ENCODE data around the gene UGT1A9. TPM values are rescaled to one million over a fixed set of nuclear protein-coding genes. Genes with fewer than 3 reads are reported as not detected.

The UGT1A9 gene
- total RNA-seq, 1 donor from 2014 or later: not detected

GRCh38 chr2:233807215-233807865 lies 135.6 kb downstream of the UGT1A9 start:
- intact Hi-C loops (cut with DNase I): no loop called here
- DNase-seq (peak; percentile 24), ATAC-seq (ENCODE audit: poor library complexity) (no peak)

GRCh38 chr2:233807966-233808935 lies 136.6 kb downstream of the UGT1A9 start:
- DNase-seq (no peak), ATAC-seq (ENCODE audit: poor library complexity) (no peak)
- intact Hi-C loops (cut with DNase I): no loop called here

- no peak for ATAC-seq (ENCODE audit: poor library complexity)
- no peak for DNase-seq
- intact Hi-C loops (cut with DNase I): no loop called here
These were observed 138.7 kb downstream of the UGT1A9 start for GRCh38 chr2:233810385-233810784.

GRCh38 chr2:233811087-233811486 lies 139.4 kb downstream of the UGT1A9 start:
- intact Hi-C loops (cut with DNase I): no loop called here
- DNase-seq: no peak
- ATAC-seq (ENCODE audit: poor library complexity): no peak

- DNase-seq (no peak), ATAC-seq (ENCODE audit: poor library complexity) (no peak)
- intact Hi-C loops (cut with DNase I): no loop called here
These were observed 140.0 kb downstream of the UGT1A9 start for GRCh38 chr2:233811732-233812131.

GRCh38 chr2:233813236-233814055 lies 141.7 kb downstream of the UGT1A9 start:
- intact Hi-C loops (cut with DNase I): no loop called here
- no peak for DNase-seq
- ATAC-seq (ENCODE audit: poor library complexity): no peak

- intact Hi-C loops (cut with DNase I): no loop called here
- ATAC-seq (ENCODE audit: poor library complexity) (no peak), DNase-seq (no peak)
These were observed 142.5 kb downstream of the UGT1A9 start for GRCh38 chr2:233814056-233814835.

GRCh38 chr2:233815861-233816260 lies 144.2 kb downstream of the UGT1A9 start:
- DNase-seq: no peak
- ATAC-seq (ENCODE audit: poor library complexity): no peak
- intact Hi-C loops (cut with DNase I): no loop called here

- intact Hi-C loops (cut with DNase I): no loop called here
- ATAC-seq (ENCODE audit: poor library complexity): no peak
- DNase-seq: no peak
These were observed 144.6 kb downstream of the UGT1A9 start for GRCh38 chr2:233816334-233816733.

- DNase-seq: no peak
- no peak for ATAC-seq (ENCODE audit: poor library complexity)
- intact Hi-C loops (cut with DNase I): no loop called here
These were observed 145.1 kb downstream of the UGT1A9 start for GRCh38 chr2:233816771-233817170.

- DNase-seq (no peak), ATAC-seq (ENCODE audit: poor library complexity) (peak; percentile 22)
- intact Hi-C loops (cut with DNase I): no loop called here
These were observed 145.7 kb downstream of the UGT1A9 start for GRCh38 chr2:233817361-233817911.

GRCh38 chr2:233817995-233818638 lies 146.4 kb downstream of the UGT1A9 start:
- ATAC-seq (ENCODE audit: poor library complexity): no peak
- DNase-seq: no peak
- intact Hi-C loops (cut with DNase I): no loop called here

- intact Hi-C loops (cut with DNase I): no loop called here
- DNase-seq: no peak
- no peak for ATAC-seq (ENCODE audit: poor library complexity)
These were observed 147.2 kb downstream of the UGT1A9 start for GRCh38 chr2:233818639-233819621.

- DNase-seq (no peak), ATAC-seq (ENCODE audit: poor library complexity) (no peak)
- intact Hi-C loops (cut with DNase I): no loop called here
These were observed 148.4 kb downstream of the UGT1A9 start for GRCh38 chr2:233819884-233820773.

GRCh38 chr2:233820774-233821105 lies 149.0 kb downstream of the UGT1A9 start:
- intact Hi-C loops (cut with DNase I): no loop called here
- no peak for ATAC-seq (ENCODE audit: poor library complexity)
- DNase-seq: no peak

GRCh38 chr2:233821196-233821595 lies 149.5 kb downstream of the UGT1A9 start:
- intact Hi-C loops (cut with DNase I): no loop called here
- ATAC-seq (ENCODE audit: poor library complexity): no peak

More at GRCh38 chr2:233821196-233821595, 149.5 kb downstream of the UGT1A9 start:
- no peak for DNase-seq
